ENCODE data around the gene FADS3.

Gene FADS3

GRCh38 chr11:61904539-61905048 is 13.2 kb upstream of the FADS3 start:
- Histone ChIP-seq H3K4me2 (ENCODE audit: low read length) (no peak overlapping the region), H3K4me3 (ENCODE audit: low read length) (no peak overlapping the region), H3K36me3 (ENCODE audit: insufficient read depth, low read length) (no peaks in the 10 kb centered on the region), H3K4me1 (ENCODE audit: control insufficient read depth, insufficient read depth, low read length) (no peaks in the 10 kb centered on the region), H3K9me3 (replicated peaks; ENCODE audit: low read length) (no peaks in the 10 kb centered on the region), H3K27me3 (ENCODE audit: control insufficient read depth, insufficient read depth, low read length) (no peaks in the 10 kb centered on the region), H3K9ac (ENCODE audit: low read depth, low read length) (no peak overlapping the region)

DNA sequence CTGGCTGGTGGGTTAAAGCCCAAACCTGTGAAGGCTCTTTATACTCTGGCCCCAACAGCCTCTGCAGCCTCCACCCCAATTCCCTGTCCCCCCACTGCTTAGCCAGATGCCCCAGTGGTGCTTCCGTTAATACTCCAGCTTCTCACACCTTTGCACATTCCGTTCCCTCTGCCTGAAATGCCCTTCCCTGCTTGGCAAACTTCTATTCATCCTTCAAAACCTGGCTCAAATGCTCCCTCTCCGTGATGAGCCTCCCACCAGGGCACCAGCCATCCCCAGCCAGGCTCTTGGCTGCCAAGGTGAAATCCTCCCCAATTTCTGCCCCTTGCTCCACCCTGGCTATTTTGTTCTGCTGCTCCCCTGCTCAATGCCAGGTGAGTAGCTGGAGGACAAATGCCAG is 12.5 kb upstream of the FADS3 start:
- Histone ChIP-seq H3K9ac (ENCODE audit: low read depth, low read length) (no peak overlapping the region), H3K4me1 (ENCODE audit: control insufficient read depth, insufficient read depth, low read length) (no peaks in the 10 kb centered on the region), H3K36me3 (ENCODE audit: insufficient read depth, low read length) (no peaks in the 10 kb centered on the region), H3K4me3 (ENCODE audit: low read length) (no peak overlapping the region), H3K9me3 (replicated peaks; ENCODE audit: low read length) (no peaks in the 10 kb centered on the region), H3K4me2 (ENCODE audit: low read length) (no peak overlapping the region), H3K27me3 (ENCODE audit: control insufficient read depth, insufficient read depth, low read length) (no peaks in the 10 kb centered on the region)

DNA sequence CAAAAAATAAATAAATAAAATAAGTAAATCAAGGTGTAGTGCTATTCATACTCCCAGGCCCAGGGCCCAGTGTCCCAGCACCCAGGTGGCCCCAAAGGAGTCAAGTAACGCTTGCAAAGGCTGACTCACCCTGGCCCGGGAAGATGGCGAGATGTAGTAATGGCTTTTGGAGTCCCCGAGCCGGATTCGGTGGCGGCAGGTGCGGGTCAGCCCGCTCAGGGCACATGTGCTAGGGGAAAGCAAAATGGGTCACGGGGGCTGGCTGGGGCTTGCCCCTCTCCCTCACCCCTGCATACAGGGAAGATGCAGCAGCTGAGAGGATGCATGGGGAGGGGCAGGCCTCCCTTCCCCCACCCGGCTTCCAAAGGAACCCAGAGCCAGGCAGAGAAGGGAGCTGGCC is 11.0 kb upstream of the FADS3 start:
- Histone ChIP-seq H3K9ac (ENCODE audit: low read depth, low read length) (no peak overlapping the region), H3K9me3 (replicated peaks; ENCODE audit: low read length) (no peaks in the 10 kb centered on the region), H3K4me1 (ENCODE audit: control insufficient read depth, insufficient read depth, low read length) (no peaks in the 10 kb centered on the region), H3K36me3 (ENCODE audit: insufficient read depth, low read length) (no peaks in the 10 kb centered on the region), H3K4me2 (ENCODE audit: low read length) (no peak overlapping the region), H3K4me3 (ENCODE audit: low read length) (no peak overlapping the region), H3K27me3 (ENCODE audit: control insufficient read depth, insufficient read depth, low read length) (no peaks in the 10 kb centered on the region)

GRCh38 chr11:61901397-61901796 is 10.1 kb upstream of the FADS3 start:
- Histone ChIP-seq H3K9me3 (replicated peaks; ENCODE audit: low read length) (no peaks in the 10 kb centered on the region), H3K4me2 (ENCODE audit: low read length) (no peak overlapping the region), H3K36me3 (ENCODE audit: insufficient read depth, low read length) (no peaks in the 10 kb centered on the region), H3K4me1 (ENCODE audit: control insufficient read depth, insufficient read depth, low read length) (no peaks in the 10 kb centered on the region), H3K27me3 (ENCODE audit: control insufficient read depth, insufficient read depth, low read length) (no peaks in the 10 kb centered on the region), H3K4me3 (ENCODE audit: low read length) (no peak overlapping the region), H3K9ac (ENCODE audit: low read depth, low read length) (no peak overlapping the region)

DNA sequence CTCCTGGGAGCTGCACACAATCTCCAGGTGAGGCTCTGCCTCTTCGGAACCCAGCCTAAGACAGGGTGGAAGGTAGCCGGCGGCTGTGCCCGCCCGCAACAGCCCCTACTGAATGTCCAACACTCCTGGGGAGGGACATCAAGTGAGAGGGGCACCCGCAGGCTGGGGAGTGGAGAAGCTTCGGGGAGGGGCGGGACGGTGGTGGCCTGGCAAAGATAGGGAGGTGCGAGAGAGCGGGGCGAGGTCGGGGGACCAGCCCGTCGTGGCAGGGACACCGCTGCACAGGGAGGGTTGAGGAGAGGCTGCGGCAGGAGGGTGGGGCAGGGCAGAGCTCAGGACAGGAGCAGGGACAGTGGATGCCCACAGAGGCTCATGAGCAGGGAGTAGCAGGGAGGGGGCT is 8.9 kb upstream of the FADS3 start:
- Histone ChIP-seq H3K4me3 (ENCODE audit: low read length) (no peak overlapping the region), H3K9ac (ENCODE audit: low read depth, low read length) (no peak overlapping the region), H3K4me2 (ENCODE audit: low read length) (no peak overlapping the region), H3K4me1 (ENCODE audit: control insufficient read depth, insufficient read depth, low read length) (no peaks in the 10 kb centered on the region), H3K9me3 (replicated peaks; ENCODE audit: low read length) (no peaks in the 10 kb centered on the region), H3K36me3 (ENCODE audit: insufficient read depth, low read length) (no peaks in the 10 kb centered on the region), H3K27me3 (ENCODE audit: control insufficient read depth, insufficient read depth, low read length) (no peaks in the 10 kb centered on the region)

- H3K36me3 ChIP-seq (ENCODE audit: insufficient read depth, low read length), result no peaks in the 10 kb centered on the region
- H3K27me3 ChIP-seq (ENCODE audit: control insufficient read depth, insufficient read depth, low read length), result no peaks in the 10 kb centered on the region
- no peak overlapping the region for H3K9ac ChIP-seq (ENCODE audit: low read depth, low read length)
- H3K9me3 ChIP-seq (replicated peaks; ENCODE audit: low read length), result no peaks in the 10 kb centered on the region
- H3K4me3 ChIP-seq (ENCODE audit: low read length), result no peak overlapping the region
- no peak overlapping the region for H3K4me2 ChIP-seq (ENCODE audit: low read length)
- H3K4me1 ChIP-seq (ENCODE audit: control insufficient read depth, insufficient read depth, low read length), result no peaks in the 10 kb centered on the region
Measured at GRCh38 chr11:61899146-61899841, 7.9 kb upstream of the FADS3 start.

DNA sequence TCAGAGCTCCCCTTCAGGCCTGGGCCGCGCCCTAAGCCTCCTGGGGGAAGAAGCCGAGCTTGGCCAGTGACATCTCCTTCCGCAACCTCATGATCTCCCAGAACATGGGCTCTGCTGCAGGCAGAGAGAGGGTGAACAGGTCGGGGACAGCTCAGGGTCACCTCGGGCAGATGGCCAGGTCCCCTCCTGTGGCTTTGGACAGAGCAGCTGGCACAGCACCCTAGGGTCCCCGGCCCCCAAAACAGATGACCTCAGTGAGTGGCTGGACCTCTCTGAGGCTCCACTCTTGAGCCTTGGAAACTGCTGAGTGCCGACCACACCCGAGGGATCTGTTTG is 6.9 kb upstream of the FADS3 start:
- H3K27me3 ChIP-seq (ENCODE audit: control insufficient read depth, insufficient read depth, low read length), result no peaks in the 10 kb centered on the region
- no peak overlapping the region for H3K9ac ChIP-seq (ENCODE audit: low read depth, low read length)

GRCh38 chr11:61897387-61898246 is 6.3 kb upstream of the FADS3 start:
- Histone ChIP-seq H3K4me3 (ENCODE audit: low read length) (no peak overlapping the region), H3K4me1 (ENCODE audit: control insufficient read depth, insufficient read depth, low read length) (no peaks in the 10 kb centered on the region), H3K36me3 (ENCODE audit: insufficient read depth, low read length) (no peaks in the 10 kb centered on the region), H3K27me3 (ENCODE audit: control insufficient read depth, insufficient read depth, low read length) (no peaks in the 10 kb centered on the region), H3K9ac (ENCODE audit: low read depth, low read length) (no peak overlapping the region), H3K4me2 (ENCODE audit: low read length) (no peak overlapping the region), H3K9me3 (replicated peaks; ENCODE audit: low read length) (no peaks in the 10 kb centered on the region)

More for the DNA sequence above, 6.9 kb upstream of the FADS3 start:
- no peaks in the 10 kb centered on the region for H3K9me3 ChIP-seq (replicated peaks; ENCODE audit: low read length)
- H3K4me3 ChIP-seq (ENCODE audit: low read length), result no peak overlapping the region
- H3K4me2 ChIP-seq (ENCODE audit: low read length), result no peak overlapping the region
- H3K4me1 ChIP-seq (ENCODE audit: control insufficient read depth, insufficient read depth, low read length), result no peaks in the 10 kb centered on the region
- no peaks in the 10 kb centered on the region for H3K36me3 ChIP-seq (ENCODE audit: insufficient read depth, low read length)

DNA sequence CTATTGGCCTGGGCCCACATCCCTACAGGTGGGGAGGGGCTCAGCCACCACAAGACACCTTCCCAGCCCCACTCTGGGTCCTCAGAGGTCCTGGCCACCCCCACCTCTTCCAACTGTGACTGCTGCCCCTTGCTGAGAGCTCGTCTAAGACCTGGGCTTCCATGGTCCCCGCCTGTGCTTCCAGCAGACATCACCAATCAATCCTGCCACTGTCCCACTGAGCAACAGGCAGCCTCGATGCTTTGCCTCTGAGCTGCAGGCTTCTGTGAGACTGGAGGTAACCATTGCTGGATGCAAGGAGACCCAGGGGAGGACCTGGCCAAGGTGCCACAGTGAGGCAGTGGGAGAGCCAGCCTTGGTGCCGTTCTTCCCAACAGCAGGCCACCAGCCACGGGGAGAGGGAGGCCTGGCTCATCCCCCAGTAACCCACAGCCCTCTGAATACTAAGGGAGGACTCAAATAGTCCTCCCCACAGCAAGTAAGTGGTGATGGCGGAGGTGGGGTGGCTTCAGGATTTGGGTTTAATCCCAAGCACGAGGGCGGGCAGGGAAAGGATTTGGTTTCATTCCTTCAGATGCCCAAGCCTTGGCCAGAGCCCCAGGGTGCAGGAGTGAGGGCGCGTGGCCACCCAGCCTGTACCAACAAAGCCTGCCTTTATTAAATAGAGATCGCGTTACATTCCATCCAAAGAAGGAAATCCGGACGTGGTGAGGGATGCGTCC is 5.5 kb upstream of the FADS3 start:
- Histone ChIP-seq H3K4me3 (ENCODE audit: low read length) (no peak overlapping the region), H3K27me3 (ENCODE audit: control insufficient read depth, insufficient read depth, low read length) (no peaks in the 10 kb centered on the region), H3K9ac (ENCODE audit: low read depth, low read length) (no peak overlapping the region), H3K4me1 (ENCODE audit: control insufficient read depth, insufficient read depth, low read length) (no peaks in the 10 kb centered on the region), H3K36me3 (ENCODE audit: insufficient read depth, low read length) (no peaks in the 10 kb centered on the region), H3K4me2 (ENCODE audit: low read length) (no peak overlapping the region), H3K9me3 (replicated peaks; ENCODE audit: low read length) (no peaks in the 10 kb centered on the region)

GRCh38 chr11:61895718-61896059 is 4.3 kb upstream of the FADS3 start:
- H3K27me3 ChIP-seq (ENCODE audit: control insufficient read depth, insufficient read depth, low read length), result no peaks in the 10 kb centered on the region
- H3K36me3 ChIP-seq (ENCODE audit: insufficient read depth, low read length), result no peaks in the 10 kb centered on the region
- H3K9me3 ChIP-seq (replicated peaks; ENCODE audit: low read length), result no peaks in the 10 kb centered on the region
- H3K4me1 ChIP-seq (ENCODE audit: control insufficient read depth, insufficient read depth, low read length), result no peaks in the 10 kb centered on the region
- H3K9ac ChIP-seq (ENCODE audit: low read depth, low read length), result no peak overlapping the region
- H3K4me2 ChIP-seq (ENCODE audit: low read length), result no peak overlapping the region
- H3K4me3 ChIP-seq (ENCODE audit: low read length), result no peak overlapping the region

DNA sequence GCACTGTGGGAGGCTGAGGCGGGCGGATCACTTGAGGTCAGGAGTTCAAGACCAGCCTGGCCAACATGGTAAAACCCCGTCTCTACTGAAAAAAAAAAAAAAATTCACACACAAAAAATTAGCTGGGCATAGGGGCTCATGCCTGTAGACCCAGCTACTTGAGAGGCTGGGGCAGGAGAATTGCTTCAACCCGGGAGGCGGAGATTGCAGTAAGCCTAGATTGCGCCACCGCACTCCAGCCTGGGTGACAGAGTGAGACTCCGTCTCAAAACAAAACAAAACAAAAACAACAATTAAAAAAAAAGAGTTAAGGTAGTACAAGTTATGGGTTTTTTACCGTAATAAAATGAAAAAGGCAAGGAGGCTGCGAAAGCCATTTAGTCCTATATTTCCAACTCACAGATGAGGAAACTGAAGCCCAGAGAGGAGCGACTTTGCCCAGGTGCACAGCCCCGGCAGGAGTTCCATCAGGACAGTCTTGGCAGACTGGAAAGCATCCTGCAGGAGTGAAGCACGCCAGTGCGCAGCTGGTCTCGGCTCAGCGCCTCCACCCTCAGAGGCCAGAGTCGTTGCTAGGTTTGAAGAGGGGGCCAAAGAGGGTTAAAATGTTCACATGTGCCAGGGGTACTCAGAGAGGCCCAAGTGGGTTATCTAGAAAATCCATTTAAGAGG is 3.8 kb upstream of the FADS3 start:
- Histone ChIP-seq H3K9me3 (replicated peaks; ENCODE audit: low read length) (no peaks in the 10 kb centered on the region), H3K4me3 (ENCODE audit: low read length) (no peak overlapping the region), H3K9ac (ENCODE audit: low read depth, low read length) (no peak overlapping the region), H3K27me3 (ENCODE audit: control insufficient read depth, insufficient read depth, low read length) (no peaks in the 10 kb centered on the region), H3K4me1 (ENCODE audit: control insufficient read depth, insufficient read depth, low read length) (no peaks in the 10 kb centered on the region), H3K4me2 (ENCODE audit: low read length) (no peak overlapping the region), H3K36me3 (ENCODE audit: insufficient read depth, low read length) (no peaks in the 10 kb centered on the region)

Data from skeletal muscle satellite cell (primary cell).